Measurements from ENCODE around the gene NBPF11. TPM values are rescaled to one million over a fixed set of nuclear protein-coding genes. Genes with fewer than 3 reads are reported as not detected.
A peak's percentile ranks its signal among the peaks of the same experiment; 100 is the strongest.
"Not testable (repeated sequence)": the region's sequence is repeated elsewhere in the genome, so short reads cannot be mapped to it uniquely, and the experiment has no call there.

The NBPF11 gene
- total RNA-seq, 1 experiment from 2014 or later = 10.5 TPM

- H3K4me1 Mint-ChIP-seq; H3K27me3 Mint-ChIP-seq (ENCODE audit: low read depth); ATAC-seq; CTCF ChIA-PET; POLR2A ChIA-PET; H3K36me3 Mint-ChIP-seq; H3K9me3 Mint-ChIP-seq; H3K27ac Mint-ChIP-seq; DNase-seq (ENCODE audit: low spot score); H3K4me3 Mint-ChIP-seq: not testable (repeated sequence)
These were observed 29.7 kb downstream of the NBPF11 start for GRCh38 chr1:148122341-148122740.

GRCh38 chr1:148120395-148120794, 31.7 kb downstream of the NBPF11 start:
- H3K4me1 Mint-ChIP-seq; POLR2A ChIA-PET; H3K9me3 Mint-ChIP-seq; H3K27ac Mint-ChIP-seq; CTCF ChIA-PET; H3K4me3 Mint-ChIP-seq; DNase-seq (ENCODE audit: low spot score); ATAC-seq; H3K36me3 Mint-ChIP-seq; H3K27me3 Mint-ChIP-seq (ENCODE audit: low read depth): not testable (repeated sequence)

GRCh38 chr1:148095732-148096131, 56.3 kb downstream of the NBPF11 start:
- POLR2A ChIA-PET; DNase-seq (ENCODE audit: low spot score); H3K36me3 Mint-ChIP-seq; H3K4me1 Mint-ChIP-seq; H3K27ac Mint-ChIP-seq; H3K27me3 Mint-ChIP-seq (ENCODE audit: low read depth); H3K4me3 Mint-ChIP-seq; CTCF ChIA-PET; H3K9me3 Mint-ChIP-seq: not testable (repeated sequence)
- peak; percentile 51 for ATAC-seq

- ATAC-seq (peak; percentile 71), DNase-seq (ENCODE audit: low spot score) (peak; percentile 39)
These were observed 65.9 kb downstream of the NBPF11 start for GRCh38 chr1:148086196-148086595.

GRCh38 chr1:148081205-148081604, 70.9 kb downstream of the NBPF11 start:
- H3K27ac Mint-ChIP-seq; CTCF ChIA-PET; H3K9me3 Mint-ChIP-seq; H3K4me1 Mint-ChIP-seq; H3K36me3 Mint-ChIP-seq; H3K27me3 Mint-ChIP-seq (ENCODE audit: low read depth); DNase-seq (ENCODE audit: low spot score); H3K4me3 Mint-ChIP-seq; POLR2A ChIA-PET: not testable (repeated sequence)
- ATAC-seq = peak; percentile 62

More at GRCh38 chr1:148086196-148086595, 65.9 kb downstream of the NBPF11 start:
- H3K9me3 Mint-ChIP-seq; H3K36me3 Mint-ChIP-seq; H3K27me3 Mint-ChIP-seq (ENCODE audit: low read depth); H3K27ac Mint-ChIP-seq; H3K4me3 Mint-ChIP-seq; POLR2A ChIA-PET; H3K4me1 Mint-ChIP-seq; CTCF ChIA-PET: not testable (repeated sequence)

- H3K9me3 Mint-ChIP-seq; H3K27me3 Mint-ChIP-seq (ENCODE audit: low read depth); DNase-seq (ENCODE audit: low spot score); H3K4me3 Mint-ChIP-seq; H3K27ac Mint-ChIP-seq; H3K36me3 Mint-ChIP-seq; CTCF ChIA-PET; H3K4me1 Mint-ChIP-seq; POLR2A ChIA-PET: not testable (repeated sequence)
- ATAC-seq = peak; percentile 94
These were observed 73.2 kb downstream of the NBPF11 start for GRCh38 chr1:148078632-148079519.

GRCh38 chr1:148078090-148078489, 74.0 kb downstream of the NBPF11 start:
- CTCF ChIA-PET; H3K4me1 Mint-ChIP-seq; H3K9me3 Mint-ChIP-seq; H3K27me3 Mint-ChIP-seq (ENCODE audit: low read depth); H3K36me3 Mint-ChIP-seq; POLR2A ChIA-PET; DNase-seq (ENCODE audit: low spot score); ATAC-seq; H3K4me3 Mint-ChIP-seq; H3K27ac Mint-ChIP-seq: not testable (repeated sequence)

- CTCF ChIA-PET; DNase-seq (ENCODE audit: low spot score); H3K27me3 Mint-ChIP-seq (ENCODE audit: low read depth); H3K9me3 Mint-ChIP-seq; ATAC-seq; POLR2A ChIA-PET; H3K27ac Mint-ChIP-seq; H3K4me3 Mint-ChIP-seq; H3K36me3 Mint-ChIP-seq; H3K4me1 Mint-ChIP-seq: not testable (repeated sequence)
These were observed 74.6 kb downstream of the NBPF11 start for GRCh38 chr1:148077458-148077857.

- H3K36me3 Mint-ChIP-seq; H3K27me3 Mint-ChIP-seq (ENCODE audit: low read depth); H3K4me1 Mint-ChIP-seq; ATAC-seq; CTCF ChIA-PET; POLR2A ChIA-PET; H3K27ac Mint-ChIP-seq; DNase-seq (ENCODE audit: low spot score); H3K9me3 Mint-ChIP-seq; H3K4me3 Mint-ChIP-seq: not testable (repeated sequence)
These were observed 78.7 kb downstream of the NBPF11 start for GRCh38 chr1:148073392-148073791.

- POLR2A ChIA-PET; H3K27me3 Mint-ChIP-seq (ENCODE audit: low read depth); DNase-seq (ENCODE audit: low spot score); H3K36me3 Mint-ChIP-seq; ATAC-seq; H3K27ac Mint-ChIP-seq; H3K4me1 Mint-ChIP-seq; CTCF ChIA-PET; H3K4me3 Mint-ChIP-seq; H3K9me3 Mint-ChIP-seq: not testable (repeated sequence)
These were observed 83.5 kb downstream of the NBPF11 start for GRCh38 chr1:148068606-148069005.

- H3K36me3 Mint-ChIP-seq; H3K4me1 Mint-ChIP-seq; POLR2A ChIA-PET; H3K4me3 Mint-ChIP-seq; DNase-seq (ENCODE audit: low spot score); H3K27ac Mint-ChIP-seq; H3K27me3 Mint-ChIP-seq (ENCODE audit: low read depth); H3K9me3 Mint-ChIP-seq; CTCF ChIA-PET; ATAC-seq: not testable (repeated sequence)
These were observed 83.9 kb downstream of the NBPF11 start for GRCh38 chr1:148068201-148068600.

- H3K27ac Mint-ChIP-seq, H3K36me3 Mint-ChIP-seq, H3K4me1 Mint-ChIP-seq, POLR2A ChIA-PET, H3K9me3 Mint-ChIP-seq, CTCF ChIA-PET: not testable (repeated sequence)
- Mint-ChIP-seq H3K27me3 (ENCODE audit: low read depth) (peaks cover 21% of the 10 kb centered on the region), H3K4me3 (peak overlapping the region; percentile 62)
- ATAC-seq = 0 out of 2 replicates have a peak, but pooled peaks have one; percentile 13
- DNase-seq (ENCODE audit: low spot score) = peak; percentile 38
These were observed 91.8 kb downstream of the NBPF11 start for GRCh38 chr1:148060294-148060701.

- H3K27me3 Mint-ChIP-seq (ENCODE audit: low read depth) = peaks cover 21% of the 10 kb centered on the region
- H3K27ac Mint-ChIP-seq; DNase-seq (ENCODE audit: low spot score); H3K36me3 Mint-ChIP-seq; H3K9me3 Mint-ChIP-seq; ATAC-seq; CTCF ChIA-PET; H3K4me3 Mint-ChIP-seq; POLR2A ChIA-PET; H3K4me1 Mint-ChIP-seq: not testable (repeated sequence)
These were observed 94.7 kb downstream of the NBPF11 start for GRCh38 chr1:148057384-148057783.
